Stimulated activated CD4-positive, alpha-beta T cell treated with anti-CD3 and anti-CD28 coated beads, Interleukin-15, amount 100 ng/mL, for 1 hour (primary cell): ENCODE data around the gene GLYATL3.

ENCODE experiments used
- DNase-seq, 2 donors: peaks; one replicate each; pipeline ENCODE4 v3.0.0-alpha.2; 2020; ENCODE audit warnings: low read depth in 1 of 2, low spot score in 1 of 2

Gene GLYATL3

DNA sequence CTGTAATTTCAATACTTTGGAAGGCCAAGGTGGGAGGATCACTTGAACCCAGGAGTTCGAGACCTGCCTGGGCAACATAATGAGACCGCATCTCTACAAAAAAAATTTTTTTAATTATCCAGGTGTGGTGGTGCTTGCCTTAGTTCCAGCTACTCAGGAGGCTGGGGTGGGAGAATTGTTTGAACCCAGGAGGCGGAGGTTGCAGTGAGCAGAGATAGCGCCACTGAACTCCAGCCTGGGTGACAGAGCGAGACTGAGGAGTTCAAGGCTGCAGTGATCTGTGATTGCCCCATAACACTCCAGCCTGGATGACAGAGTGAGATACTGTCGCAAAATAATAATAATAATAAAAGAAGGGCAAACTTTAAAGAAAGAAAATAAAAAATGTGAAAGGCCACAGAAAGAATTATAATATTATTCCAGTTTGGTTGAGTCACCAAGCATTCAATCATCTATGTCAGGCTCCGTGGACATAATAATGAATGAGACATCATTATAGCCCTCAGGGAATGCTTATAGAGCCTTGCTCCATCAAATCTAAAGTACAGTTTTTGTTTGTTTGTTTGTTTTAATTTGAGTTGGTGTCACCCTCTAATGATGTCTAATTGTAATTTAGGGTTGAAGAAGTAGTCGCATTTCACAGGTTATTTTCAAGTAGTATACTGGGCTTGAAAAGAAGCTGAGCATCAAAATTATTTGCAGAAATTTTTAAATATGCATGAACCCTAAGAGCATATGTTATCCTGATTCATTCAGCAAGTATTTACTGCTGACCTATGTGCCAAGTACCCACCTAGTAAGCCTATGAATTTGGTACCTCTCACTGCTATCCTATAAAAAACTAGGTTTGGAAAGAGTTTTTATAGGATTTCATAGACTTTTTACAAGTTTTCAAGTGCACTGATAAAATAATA lies 15.1 kb downstream of the GLYATL3 start:
- DNase-seq: no peak

DNA sequence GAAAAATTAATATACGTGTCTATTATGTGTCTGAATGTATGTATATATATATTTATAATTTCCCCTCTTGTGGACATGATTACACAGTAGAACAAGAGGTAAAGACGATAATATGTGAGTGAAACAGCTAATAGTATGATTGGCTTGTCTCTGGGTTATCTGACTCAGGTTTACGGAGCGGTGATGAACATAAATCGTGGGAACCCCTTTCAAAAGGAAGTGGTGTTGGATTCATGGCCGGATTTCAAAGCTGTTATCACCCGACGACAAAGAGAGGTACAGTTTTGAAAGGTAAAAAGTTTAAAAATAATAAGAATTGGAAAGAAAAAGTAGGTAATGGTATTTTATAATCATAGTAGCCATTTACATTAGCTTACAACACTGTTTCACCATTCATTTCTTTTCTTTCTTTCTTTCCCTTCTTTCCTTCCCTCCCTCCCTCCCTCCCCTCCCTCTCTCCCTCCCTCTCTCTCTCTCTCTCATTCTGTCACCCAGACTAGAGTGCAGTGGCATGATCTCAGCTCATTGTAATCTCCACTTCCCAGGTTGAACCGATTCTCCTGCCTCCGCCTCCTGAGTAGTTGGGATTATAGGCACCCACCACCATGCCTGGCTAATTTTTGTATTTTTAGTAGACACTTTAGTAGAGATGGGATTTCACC lies 15.9 kb downstream of the GLYATL3 start:
- DNase-seq: no peak

DNA sequence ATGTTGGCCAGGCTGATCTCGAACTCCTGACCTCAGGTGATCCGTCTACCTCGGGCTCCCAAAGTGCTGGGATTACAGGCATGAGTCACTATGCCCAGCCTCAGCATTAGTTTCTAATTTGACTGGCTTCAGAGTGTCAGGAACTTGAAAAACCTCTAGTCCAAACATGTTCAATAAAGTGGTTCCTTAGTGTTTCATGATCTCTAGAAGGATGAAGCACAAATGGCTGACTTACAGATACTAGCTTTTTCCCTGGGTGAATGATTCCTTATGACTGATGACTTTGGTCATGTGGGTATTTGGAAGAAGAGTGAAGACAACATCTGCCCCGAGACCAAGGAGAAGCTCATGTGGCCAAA lies 16.4 kb downstream of the GLYATL3 start:
- DNase-seq: no peak

DNA sequence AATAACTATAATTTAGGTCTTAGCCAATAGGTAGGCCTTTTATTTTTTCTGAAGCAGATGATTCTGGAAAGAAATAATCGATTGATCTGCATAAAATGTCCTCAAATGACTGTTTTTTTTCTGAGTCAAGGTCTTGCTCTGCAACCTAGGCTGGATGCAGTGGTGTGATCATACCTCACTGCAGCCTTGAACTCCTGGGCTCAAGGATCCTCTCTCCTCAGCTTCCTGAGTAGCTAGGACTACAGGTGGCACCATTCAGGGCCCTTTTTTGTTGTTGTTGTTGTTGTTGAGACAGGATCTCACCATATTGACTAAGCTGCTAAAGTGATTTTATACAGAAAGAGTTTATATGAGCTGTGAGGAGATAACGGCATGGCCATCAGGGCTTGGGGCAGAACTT lies 18.2 kb downstream of the GLYATL3 start:
- DNase-seq: no peak

DNA sequence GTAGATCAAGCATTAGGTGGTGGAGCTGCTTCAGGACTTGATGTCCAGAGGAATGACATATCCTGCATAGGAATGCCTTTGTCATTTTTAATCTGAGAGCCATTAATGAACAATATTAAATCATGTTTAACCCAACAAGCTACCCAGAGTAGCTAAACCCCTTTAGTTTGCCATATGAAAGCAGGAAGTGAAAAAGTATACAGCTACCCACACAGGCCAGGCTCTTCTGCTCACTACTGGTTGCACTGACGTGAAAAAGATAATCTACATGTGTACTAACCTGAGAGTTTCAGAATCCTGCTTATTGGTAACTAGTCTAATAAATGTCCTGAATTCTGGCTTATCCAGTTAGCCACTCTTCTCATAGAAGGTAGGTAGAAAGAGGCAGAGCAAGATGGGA lies 19.9 kb downstream of the GLYATL3 start:
- DNase-seq: no peak

DNA sequence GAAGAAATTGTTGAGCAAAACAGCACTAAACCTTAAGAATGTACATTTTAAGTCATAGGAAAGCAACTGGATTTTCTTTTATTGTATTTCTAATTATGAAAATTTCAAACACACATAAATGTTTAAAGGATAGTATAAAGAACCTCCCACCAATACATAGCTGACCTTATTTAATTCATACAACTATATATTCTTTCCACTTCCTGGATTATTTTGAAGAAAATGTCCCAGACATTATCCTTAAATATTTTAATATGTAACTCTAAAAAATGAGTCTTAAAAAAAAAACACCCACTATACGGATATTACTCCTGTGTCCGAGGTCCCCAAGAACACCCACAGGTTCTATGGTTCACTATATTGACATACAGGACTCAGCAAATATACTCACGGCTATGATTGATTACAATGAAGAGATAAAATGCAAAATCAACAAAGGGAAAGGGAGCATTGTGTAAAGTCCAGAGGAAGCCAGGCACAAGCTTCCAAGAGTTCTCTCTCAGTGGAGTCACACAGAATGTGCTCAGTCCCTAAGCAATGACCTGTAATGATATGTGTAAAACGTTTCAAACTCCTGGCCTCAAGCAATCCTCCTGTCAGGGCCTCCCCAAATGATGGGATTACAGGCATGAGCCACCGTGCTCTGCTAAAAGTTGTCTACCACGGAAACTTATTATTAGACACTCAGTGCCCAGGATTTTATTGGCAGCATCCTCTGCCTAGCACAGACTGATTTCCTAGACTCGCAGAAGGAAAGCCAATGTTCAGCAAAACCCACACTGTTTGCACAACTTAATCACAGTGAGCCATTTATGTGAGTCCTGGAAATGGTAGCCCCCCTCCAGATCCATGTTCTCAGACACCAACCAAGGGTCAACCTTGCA lies 23.2 kb downstream of the GLYATL3 start:
- no peak for DNase-seq

DNA sequence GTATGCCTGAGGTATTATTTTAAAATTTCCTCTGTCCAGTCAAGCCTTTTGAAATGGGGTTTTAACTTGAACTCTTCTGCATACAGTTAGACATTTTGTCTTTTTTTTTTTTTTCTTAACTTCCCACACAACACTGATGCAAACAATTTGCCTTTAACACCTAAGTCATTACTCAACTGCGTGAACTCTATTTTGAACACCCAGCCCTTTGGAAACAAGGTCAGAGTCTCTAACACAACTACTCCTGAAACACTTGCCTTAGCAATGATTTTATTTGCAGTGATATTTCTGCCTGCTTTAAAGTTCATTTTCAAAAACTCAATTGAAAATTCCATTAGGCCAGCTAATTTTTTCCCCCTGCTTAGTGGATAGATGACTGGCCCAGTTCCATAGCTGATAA lies 24.2 kb downstream of the GLYATL3 start:
- DNase-seq: no peak

DNA sequence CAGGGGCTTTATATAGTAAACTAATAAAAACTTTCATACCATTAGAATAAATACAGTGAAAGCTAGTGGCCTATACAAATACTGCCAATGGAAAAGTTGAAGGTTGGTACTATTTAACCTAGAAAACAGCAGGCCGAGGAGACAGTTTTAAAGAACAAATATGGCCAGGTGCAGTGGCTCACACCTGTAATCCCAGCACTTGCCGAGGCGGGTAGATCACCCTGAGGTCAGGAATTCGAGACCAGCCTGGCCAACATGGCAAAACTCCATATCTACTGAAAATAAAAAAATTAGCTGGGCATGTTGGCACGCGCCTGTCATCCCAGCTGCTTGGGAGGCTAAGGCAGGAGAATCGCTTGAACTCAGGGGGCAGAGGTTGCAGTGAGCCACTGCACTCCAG lies 24.8 kb downstream of the GLYATL3 start:
- DNase-seq: no peak

DNA sequence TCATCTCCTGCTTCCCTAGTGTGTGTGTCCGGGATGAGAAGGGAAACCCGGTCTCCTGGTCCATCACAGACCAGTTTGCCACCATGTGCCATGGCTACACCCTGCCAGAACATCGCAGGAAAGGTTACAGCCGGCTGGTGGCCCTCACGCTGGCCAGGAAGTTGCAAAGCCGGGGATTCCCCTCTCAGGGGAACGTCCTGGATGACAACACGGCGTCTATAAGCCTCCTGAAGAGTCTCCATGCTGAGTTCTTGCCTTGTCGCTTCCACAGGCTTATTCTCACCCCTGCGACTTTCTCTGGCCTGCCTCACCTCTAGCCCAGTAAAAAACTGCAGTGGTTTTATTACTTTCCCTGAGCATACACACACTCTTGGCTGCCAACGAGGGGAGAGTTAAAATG lies 26.9 kb downstream of the GLYATL3 start:
- no peak for DNase-seq

DNA sequence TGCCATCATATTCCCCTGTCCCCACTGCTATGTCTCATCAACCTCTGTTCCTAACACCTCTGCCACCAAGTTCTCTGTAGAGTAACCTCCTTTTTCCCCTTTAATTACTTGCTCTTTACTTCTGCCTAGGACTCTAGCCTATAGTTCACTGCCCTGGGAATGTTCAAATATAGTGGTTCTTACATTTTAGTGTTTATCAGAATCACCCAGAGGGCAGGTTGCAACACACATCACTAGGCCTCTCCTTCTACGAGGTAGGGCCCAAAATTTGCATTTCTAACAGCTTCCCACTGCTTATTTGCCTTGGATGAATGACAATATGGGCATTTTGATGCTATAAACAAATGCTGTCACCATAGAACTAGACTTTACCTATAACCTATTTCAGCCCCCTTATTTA lies 27.6 kb downstream of the GLYATL3 start:
- DNase-seq: no peak

DNA sequence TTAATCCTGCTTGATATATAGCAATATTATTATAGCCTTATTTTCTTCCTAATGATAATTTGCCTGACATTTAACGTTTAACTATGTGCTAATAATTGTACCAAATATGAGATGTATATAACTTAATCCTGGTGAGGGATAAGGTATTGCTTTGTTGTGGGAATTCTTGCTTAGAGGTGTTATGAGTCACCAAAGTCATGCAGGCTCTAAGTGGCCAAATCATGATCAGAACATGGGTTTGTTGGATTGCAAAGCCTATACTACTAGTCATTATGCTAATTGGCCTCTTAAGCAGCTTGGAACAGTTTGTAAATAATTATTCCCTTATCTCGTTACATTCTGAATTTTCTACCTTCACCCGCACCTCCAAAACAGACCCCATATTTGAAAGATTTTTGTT lies 28.8 kb downstream of the GLYATL3 start:
- DNase-seq: no peak

DNA sequence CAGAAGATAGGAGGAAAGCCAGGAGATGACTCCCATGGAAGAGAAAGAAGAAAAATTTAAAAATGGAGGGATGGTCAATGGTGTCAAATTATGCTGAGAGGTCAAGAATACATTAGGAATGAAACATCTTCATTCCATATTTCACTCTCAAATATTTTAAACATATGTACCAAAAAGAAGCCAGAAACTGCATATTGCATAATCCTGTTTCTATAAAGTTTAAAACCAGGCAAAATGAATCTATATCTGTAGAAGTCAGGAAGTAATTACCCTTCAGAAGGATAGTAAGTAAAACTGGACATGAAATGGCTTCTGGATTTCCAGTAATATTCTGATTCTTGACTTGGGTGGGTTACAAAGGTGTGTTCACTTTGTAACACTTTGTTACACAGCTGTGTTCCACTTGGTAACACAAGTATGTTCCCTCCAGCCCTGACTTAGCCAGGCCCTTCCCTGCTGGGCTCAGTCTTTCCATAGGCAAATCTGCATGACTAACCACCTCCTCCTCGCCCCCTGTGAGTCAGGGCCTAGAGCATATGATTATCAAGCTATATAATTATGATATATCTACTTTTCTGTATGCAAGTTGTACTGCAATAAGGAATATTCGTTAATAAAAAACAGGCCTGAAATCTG lies 30.5 kb downstream of the GLYATL3 start:
- no peak for DNase-seq

DNA sequence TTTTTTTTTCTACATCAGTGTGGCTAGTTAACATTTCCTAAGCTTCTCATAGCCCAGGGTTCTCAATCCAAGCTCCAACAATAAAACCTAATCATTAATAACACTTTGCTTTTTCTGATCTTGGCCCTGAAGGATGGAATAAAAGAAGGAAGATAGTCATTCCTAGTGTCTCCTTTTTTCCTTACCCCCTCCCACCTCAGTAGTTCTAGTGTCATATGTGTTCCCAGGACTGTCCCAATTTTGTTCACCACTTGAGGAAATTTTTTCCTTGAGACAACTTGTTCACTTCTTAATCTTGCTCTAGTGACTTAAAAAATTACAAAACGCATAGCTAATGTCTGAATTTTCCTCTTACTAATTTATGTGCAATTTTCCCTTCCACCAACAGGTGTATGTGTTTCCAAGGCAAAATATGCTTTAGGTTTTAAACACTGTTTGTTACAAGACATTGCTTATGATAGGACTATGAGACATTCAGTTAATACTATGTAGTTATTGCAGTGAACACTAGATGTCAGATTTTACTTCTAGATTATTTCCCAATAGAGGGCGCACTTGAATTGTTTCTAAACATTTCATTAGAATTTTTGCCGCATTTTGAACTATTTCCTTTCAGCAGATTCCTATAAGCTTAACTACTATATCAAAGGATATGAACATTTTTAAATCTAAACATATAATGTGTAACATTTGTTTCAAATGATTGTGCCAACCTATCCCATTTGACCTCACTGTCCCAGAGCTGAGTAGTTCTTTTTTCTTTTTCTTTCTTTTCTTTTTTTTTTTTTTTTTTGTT lies 32.2 kb downstream of the GLYATL3 start:
- DNase-seq: no peak

DNA sequence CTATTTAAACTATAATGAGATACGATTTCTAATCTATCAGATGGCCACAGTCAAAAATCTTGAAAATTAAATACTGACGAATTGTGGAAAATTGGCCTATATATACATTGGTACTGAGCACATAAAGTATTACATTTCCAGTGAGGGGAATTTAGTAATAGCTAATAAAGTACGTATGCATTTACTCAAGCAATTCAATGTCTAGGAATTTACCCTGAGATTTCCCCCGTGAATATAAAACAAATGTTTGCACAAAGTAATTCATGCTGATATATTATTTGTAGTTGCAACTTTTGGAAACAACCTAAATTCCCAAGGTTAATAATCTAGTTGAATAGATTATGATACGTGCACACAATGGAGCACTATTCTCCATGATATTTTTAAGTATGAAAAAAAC lies 36.1 kb downstream of the GLYATL3 start:
- DNase-seq: no peak

DNA sequence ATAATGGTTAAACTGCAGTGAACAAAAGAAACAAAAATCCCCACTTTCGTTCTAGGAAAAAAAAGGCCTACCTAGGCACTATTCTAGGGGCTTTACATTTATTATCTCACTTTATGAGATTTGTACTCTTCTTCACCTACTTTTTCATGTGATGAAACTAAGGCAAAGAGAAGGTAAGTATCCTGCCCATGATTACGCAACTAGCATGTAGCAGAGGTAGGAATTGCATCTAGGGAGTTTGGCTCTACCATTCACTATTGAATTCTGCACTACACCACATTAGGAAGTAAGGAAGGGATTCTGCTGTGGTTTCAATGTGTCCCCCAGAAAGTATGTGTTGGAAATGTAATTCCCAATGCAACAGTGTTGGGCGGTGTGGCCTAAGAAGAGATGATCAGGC lies 39.4 kb downstream of the GLYATL3 start:
- DNase-seq: no peak

DNA sequence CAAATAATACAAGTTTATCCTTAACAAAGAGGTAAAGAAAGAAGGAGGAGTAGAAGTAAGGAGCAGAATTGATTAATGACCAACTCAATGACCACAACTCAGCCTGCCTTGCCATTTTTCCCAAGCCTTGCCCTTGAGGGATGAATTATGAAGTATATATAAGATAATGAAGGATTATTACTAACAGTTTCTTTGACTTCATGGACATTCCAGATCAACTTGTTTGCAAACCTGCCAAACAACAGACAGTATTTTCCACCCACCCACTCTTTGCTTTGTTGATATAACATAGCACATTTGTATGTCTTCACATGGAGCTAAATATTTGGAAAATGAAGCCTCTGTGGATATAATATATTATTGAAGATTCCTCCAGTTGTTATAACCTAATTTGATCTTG lies 40.9 kb downstream of the GLYATL3 start:
- DNase-seq: no peak

DNA sequence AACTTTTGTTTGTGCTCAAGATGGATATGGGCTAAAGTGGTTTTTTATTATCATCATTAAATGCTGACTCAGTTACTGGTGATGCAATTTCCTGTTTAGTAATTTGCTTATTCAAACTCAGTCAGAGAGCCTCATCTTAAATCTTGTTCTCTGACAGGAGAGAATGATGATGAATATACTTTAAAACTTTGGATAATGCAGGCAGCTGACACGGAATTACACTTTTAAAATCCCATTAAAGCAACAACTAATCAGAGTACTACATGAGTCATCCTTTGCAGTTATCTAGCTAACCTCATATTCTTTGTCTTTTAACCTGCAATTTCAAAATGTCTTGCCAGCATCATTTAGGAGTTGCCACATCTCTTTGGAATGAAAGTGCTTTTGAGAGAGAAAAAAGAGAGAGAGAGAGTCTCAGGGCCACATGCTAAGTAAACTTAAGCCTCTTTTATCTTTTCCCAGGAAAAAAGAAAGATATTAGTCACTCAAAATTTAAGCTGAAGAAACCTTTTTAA lies 41.5 kb downstream of the GLYATL3 start:
- no peak for DNase-seq

DNA sequence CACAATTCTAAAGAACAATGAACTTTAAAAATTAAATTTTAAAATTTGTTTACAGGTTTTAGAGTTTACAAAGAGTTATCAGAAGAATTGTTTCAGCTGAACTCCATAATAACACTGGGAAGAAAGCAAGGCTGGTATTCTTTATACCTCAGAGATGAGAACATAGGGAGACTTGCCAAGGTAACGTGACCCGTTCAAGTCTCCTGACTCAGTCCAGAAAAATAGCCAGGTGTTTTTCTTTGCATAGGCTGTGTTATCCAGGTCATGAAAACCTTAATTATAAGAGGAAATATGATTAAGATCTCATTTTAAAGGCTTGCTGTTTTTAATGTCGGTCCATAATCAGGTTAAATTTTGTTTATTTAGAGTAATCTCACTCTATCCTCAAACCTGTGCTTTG lies 42.2 kb downstream of the GLYATL3 start:
- no peak for DNase-seq

DNA sequence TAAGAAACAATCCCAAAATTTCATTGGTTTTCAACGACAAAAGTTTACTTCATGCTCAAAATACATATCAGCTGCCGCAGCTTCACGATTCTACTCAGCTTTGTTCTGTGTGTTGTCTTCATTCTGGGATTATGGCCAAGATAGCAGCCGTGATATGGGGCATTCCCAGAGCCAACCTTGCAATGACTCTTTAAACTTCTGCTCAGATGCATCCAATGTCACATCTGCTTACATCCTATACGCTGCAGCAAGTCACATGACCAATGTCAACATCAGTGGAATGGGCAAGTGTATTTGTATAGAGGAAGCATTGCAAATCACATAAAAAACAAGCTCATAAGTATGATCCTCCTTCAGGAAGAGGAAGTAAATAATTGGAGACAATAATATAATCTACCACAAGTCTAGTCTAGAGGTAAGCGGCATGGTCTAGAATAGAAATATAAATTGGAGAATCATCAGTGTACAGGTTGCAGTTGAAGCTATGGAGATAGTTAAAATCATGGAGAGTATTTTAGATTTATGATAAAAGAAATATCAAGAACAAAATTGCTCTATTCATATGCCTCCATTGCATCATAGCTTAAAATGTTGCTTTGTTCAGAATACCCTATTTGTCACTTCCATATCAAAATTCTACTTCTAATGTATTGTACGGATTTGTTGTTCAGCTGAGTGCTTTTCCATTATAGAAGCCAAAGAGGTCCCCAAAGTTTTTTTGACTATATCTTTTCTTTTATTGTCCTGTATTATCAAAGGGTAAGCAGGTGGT lies 43.5 kb downstream of the GLYATL3 start:
- no peak for DNase-seq

DNA sequence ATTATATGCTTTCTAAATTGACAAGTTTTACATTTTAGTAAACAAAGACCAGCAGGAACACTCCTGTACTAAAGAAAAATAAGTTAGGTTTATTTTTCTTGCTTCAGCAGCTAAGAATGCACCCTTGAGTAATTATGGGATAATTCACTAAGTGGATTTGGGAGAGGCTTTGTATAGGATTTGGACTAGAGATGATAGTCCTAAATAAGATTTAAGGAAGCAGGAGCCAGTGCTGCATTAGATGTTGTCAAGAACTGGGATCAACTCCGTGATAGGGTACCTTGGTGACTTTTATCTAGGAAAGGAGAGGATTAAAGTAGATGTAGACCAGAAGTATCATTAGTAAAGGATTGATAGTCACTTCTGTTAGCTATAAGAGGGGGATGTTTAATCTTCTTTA lies 46.6 kb downstream of the GLYATL3 start:
- no peak for DNase-seq
